Activated gamma-delta T cell (primary cell): Measurements from ENCODE around the gene CHRNA3.

Source experiments
- DNase-seq: peaks from one replicate; lab custom pipeline; 2025; lab: John Stamatoyannopoulos, UW

CHRNA3 gene

GRCh38 chr15:78636378-78636859 lies 15.6 kb upstream of the CHRNA3 start:
- DNase-seq = no peak

- DNase-seq = no peak
Measured at GRCh38 chr15:78635346-78635745, 14.6 kb upstream of the CHRNA3 start.

GRCh38 chr15:78634210-78635145 lies 13.7 kb upstream of the CHRNA3 start:
- no peak for DNase-seq

GRCh38 chr15:78633348-78633747 lies 12.6 kb upstream of the CHRNA3 start:
- no peak for DNase-seq

GRCh38 chr15:78630886-78631633 lies 10.3 kb upstream of the CHRNA3 start:
- DNase-seq = no peak

- no peak for DNase-seq
Measured at GRCh38 chr15:78629716-78630065, 8.9 kb upstream of the CHRNA3 start.

GRCh38 chr15:78629031-78629715 lies 8.4 kb upstream of the CHRNA3 start:
- DNase-seq = no peak

GRCh38 chr15:78628227-78628626 lies 7.4 kb upstream of the CHRNA3 start:
- no peak for DNase-seq

- DNase-seq = no peak
Measured at GRCh38 chr15:78627348-78627747, 6.6 kb upstream of the CHRNA3 start.

- no peak for DNase-seq
Measured at GRCh38 chr15:78626381-78626995, 5.7 kb upstream of the CHRNA3 start.

- DNase-seq = no peak
Measured at GRCh38 chr15:78625606-78626280, 4.9 kb upstream of the CHRNA3 start.

- DNase-seq = no peak
Measured at GRCh38 chr15:78624651-78625590, 4.1 kb upstream of the CHRNA3 start.

- DNase-seq = no peak
Measured at GRCh38 chr15:78623786-78624497, 3.1 kb upstream of the CHRNA3 start.

GRCh38 chr15:78621810-78622402 lies 1.1 kb upstream of the CHRNA3 start:
- DNase-seq = no peak

- DNase-seq = no peak
Measured at GRCh38 chr15:78620021-78620526, 722 bp downstream of the CHRNA3 start.

- no peak for DNase-seq
Measured at GRCh38 chr15:78619022-78619950, 1.5 kb downstream of the CHRNA3 start.

GRCh38 chr15:78618490-78618934 lies 2.3 kb downstream of the CHRNA3 start:
- DNase-seq = no peak

- no peak for DNase-seq
Measured at GRCh38 chr15:78618064-78618463, 2.7 kb downstream of the CHRNA3 start.
